ENCODE results near the gene UBL4A.

- TF ChIP-seq, protein P1, sequence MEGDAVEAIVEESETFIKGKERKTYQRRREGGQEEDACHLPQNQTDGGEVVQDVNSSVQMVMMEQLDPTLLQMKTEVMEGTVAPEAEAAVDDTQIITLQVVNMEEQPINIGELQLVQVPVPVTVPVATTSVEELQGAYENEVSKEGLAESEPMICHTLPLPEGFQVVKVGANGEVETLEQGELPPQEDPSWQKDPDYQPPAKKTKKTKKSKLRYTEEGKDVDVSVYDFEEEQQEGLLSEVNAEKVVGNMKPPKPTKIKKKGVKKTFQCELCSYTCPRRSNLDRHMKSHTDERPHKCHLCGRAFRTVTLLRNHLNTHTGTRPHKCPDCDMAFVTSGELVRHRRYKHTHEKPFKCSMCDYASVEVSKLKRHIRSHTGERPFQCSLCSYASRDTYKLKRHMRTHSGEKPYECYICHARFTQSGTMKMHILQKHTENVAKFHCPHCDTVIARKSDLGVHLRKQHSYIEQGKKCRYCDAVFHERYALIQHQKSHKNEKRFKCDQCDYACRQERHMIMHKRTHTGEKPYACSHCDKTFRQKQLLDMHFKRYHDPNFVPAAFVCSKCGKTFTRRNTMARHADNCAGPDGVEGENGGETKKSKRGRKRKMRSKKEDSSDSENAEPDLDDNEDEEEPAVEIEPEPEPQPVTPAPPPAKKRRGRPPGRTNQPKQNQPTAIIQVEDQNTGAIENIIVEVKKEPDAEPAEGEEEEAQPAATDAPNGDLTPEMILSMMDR (IDR thresholded peaks at IDR 0.05) = no peak
- TF ChIP-seq EZH2 (IDR thresholded peaks at IDR 0.05) = no peak
These were observed 8.4 kb downstream of the UBL4A start for GRCh38 chrX:154477891-154478477.

All from neural progenitor cell (in vitro differentiated cells).